Stimulated activated CD4-positive, alpha-beta T cell treated with anti-CD3 and anti-CD28 coated beads, Interleukin-12 subunit alpha, Interleukin-12 subunit beta, amount 100 ng/mL, for 24 hours (primary cell): ENCODE measurements around the gene DISP3.
A peak's percentile ranks its signal among the peaks of the same experiment; 100 is the strongest.

ENCODE experiments used
- DNase-seq, 2 experiments: peaks; one replicate each; pipeline ENCODE4 v3.0.0-alpha.2; 2020; ENCODE audit warnings: low read depth in 2 of 2

Gene DISP3

GRCh38 chr1:11478571-11479374, at the start of gene DISP3:
TSS of gene DISP3 (plus strand) at chr1:11479155. CDS start at chr1:11500993, 21,838 bp downstream.
- peak; percentile 57 to 71 for DNase-seq

- no peak for DNase-seq
Observed at GRCh38 chr1:11429226-11429625, 49.7 kb upstream of the DISP3 start.

- no peak for DNase-seq
Observed at GRCh38 chr1:11429935-11430334, 49.0 kb upstream of the DISP3 start.

GRCh38 chr1:11431941-11432507, 46.9 kb upstream of the DISP3 start:
- no peak for DNase-seq

GRCh38 chr1:11432526-11432925, 46.4 kb upstream of the DISP3 start:
- no peak for DNase-seq

- no peak for DNase-seq
Observed at GRCh38 chr1:11434501-11434900, 44.5 kb upstream of the DISP3 start.

GRCh38 chr1:11434926-11435325, 44.0 kb upstream of the DISP3 start:
- DNase-seq, result no peak

GRCh38 chr1:11438996-11439395, 40.0 kb upstream of the DISP3 start:
- no peak for DNase-seq

GRCh38 chr1:11441211-11441952, 37.6 kb upstream of the DISP3 start:
- no peak for DNase-seq

- no peak for DNase-seq
Observed at GRCh38 chr1:11443043-11443442, 35.9 kb upstream of the DISP3 start.

GRCh38 chr1:11443961-11444658, 34.8 kb upstream of the DISP3 start:
- no peak for DNase-seq

- no peak for DNase-seq
Observed at GRCh38 chr1:11444907-11445306, 34.0 kb upstream of the DISP3 start.

GRCh38 chr1:11447903-11448302, 31.1 kb upstream of the DISP3 start:
- DNase-seq, result no peak

- DNase-seq, result no peak
Observed at GRCh38 chr1:11448373-11449099, 30.4 kb upstream of the DISP3 start.

- DNase-seq, result no peak
Observed at GRCh38 chr1:11449100-11449403, 29.9 kb upstream of the DISP3 start.

- DNase-seq, result no peak
Observed at GRCh38 chr1:11450310-11450709, 28.6 kb upstream of the DISP3 start.

- DNase-seq, result no peak
Observed at GRCh38 chr1:11453742-11454491, 25.0 kb upstream of the DISP3 start.

- DNase-seq, result no peak
Observed at GRCh38 chr1:11455967-11456570, 22.9 kb upstream of the DISP3 start.

GRCh38 chr1:11456965-11457364, 22.0 kb upstream of the DISP3 start:
- no peak for DNase-seq

GRCh38 chr1:11458811-11459275, 20.1 kb upstream of the DISP3 start:
- DNase-seq, result no peak
